GM12878 (cell line): ENCODE measurements around the gene EBP. TPM values are rescaled to one million over a fixed set of nuclear protein-coding genes. Genes with fewer than 3 reads are reported as not detected.

Source experiments
- ATAC-seq: fragments of 200-7000 bp; cut with Tn5 transposase; 3 replicates; pipeline ENCODE4 v1.9.1; 2020; ENCODE audit warnings: mild to moderate bottlenecking, moderate library complexity
- BruUV-seq: library from RNA; stranded (reverse); fragments of 400-500 nt; replicated peaks from 2 replicates; lab custom pipeline; 2021; lab: Mats Ljungman, UMichigan
- CTCF ChIA-PET: fragments of 300-600 bp; sonication (Branson Sonifier 250); formaldehyde crosslinking; extraction: SDS; loops from one replicate; lab custom pipeline; 2021; ENCODE audit warnings: inconsistent platforms; lab: Yijun Ruan, JAX
- POLR2A ChIA-PET: fragments of 350-600 bp; formaldehyde crosslinking; extraction: SDS; loops from one replicate; lab custom pipeline; 2021; ENCODE audit warnings: inconsistent platforms; lab: Charles Lee
- RAD21 ChIA-PET: fragments of 300-600 bp; sonication (Branson Sonifier 250); formaldehyde crosslinking; loops from one replicate; lab custom pipeline; 2023; ENCODE audit warnings: antibody characterized with exemption; ENCODE audit not compliant: unreplicated experiment; lab: Charles Lee
- SMC1A ChIA-PET: fragments of 300-600 bp; sonication (Branson Sonifier 250); formaldehyde crosslinking; loops from one replicate; lab custom pipeline; 2023; ENCODE audit not compliant: unreplicated experiment, uncharacterized antibody; lab: Charles Lee
- DNase-seq: peaks from one replicate; pipeline ENCODE4 v3.0.0-alpha.2; 2011; ENCODE audit warnings: low read depth, low spot score
- FAIRE-seq: peaks from 3 replicates; lab custom pipeline; 2011; peaks lifted over from hg19 to GRCh38; lab: Jason Lieb, UNC
- H2AFZ ChIP-seq: 2 replicates; pipeline ENCODE4 v1.6.0; 2011; ENCODE audit warnings: low read depth, low read length, control low read depth; ENCODE audit not compliant: control insufficient read depth
- H3K27ac ChIP-seq: 2 replicates; pipeline ENCODE4 v1.5.1; 2011; ENCODE audit warnings: control low read depth; ENCODE audit not compliant: control insufficient read depth, insufficient read depth
- H3K27me3 ChIP-seq, 2 experiments: replicated peaks in 1 of 2; 2 replicates each; pipeline versions ENCODE4 v1.6.0 to v1.6.1; 2011; ENCODE audit warnings: low read length in 1 of 2; ENCODE audit not compliant: control insufficient read depth in 2 of 2, insufficient read depth in 2 of 2
- H3K36me3 ChIP-seq, 2 experiments: 2 replicates each; pipeline ENCODE4 v1.5.1; 2011; ENCODE audit warnings: low read length in 1 of 2; ENCODE audit not compliant: control insufficient read depth in 2 of 2, insufficient read depth in 2 of 2
- H3K4me1 ChIP-seq: 2 replicates; pipeline ENCODE4 v1.6.1; 2011; ENCODE audit warnings: mild to moderate bottlenecking, low read length, moderate library complexity, mixed read lengths; ENCODE audit not compliant: control insufficient read depth, insufficient read depth
- H3K4me2 ChIP-seq: 2 replicates; pipeline ENCODE4 v1.6.0; 2011; ENCODE audit warnings: control low read depth; ENCODE audit not compliant: control insufficient read depth, insufficient read depth
- H3K4me3 ChIP-seq: fragments of 200-600 bp; sonication (generic); 2 replicates; pipeline ENCODE4 v1.5.1; 2016
- H3K79me2 ChIP-seq: 2 replicates; pipeline ENCODE4 v1.6.0; 2011; ENCODE audit warnings: low read length; ENCODE audit not compliant: control insufficient read depth, insufficient read depth
- H3K9ac ChIP-seq: 2 replicates; pipeline ENCODE4 v1.8.0; 2011; ENCODE audit warnings: low read length, control low read depth, mixed read lengths; ENCODE audit not compliant: control insufficient read depth, insufficient read depth
- H3K9me3 ChIP-seq: replicated peaks from 3 replicates; pipeline ENCODE4 v1.5.1; 2011; ENCODE audit warnings: mild to moderate bottlenecking, low read length; ENCODE audit not compliant: control insufficient read depth, insufficient read depth
- H4K20me1 ChIP-seq: 2 replicates; pipeline ENCODE4 v1.6.0; 2011; ENCODE audit not compliant: control insufficient read depth, insufficient read depth
- ATF7 ChIP-seq: fragments of 450-650 bp; IDR thresholded peaks from 2 replicates; pipeline ENCODE4 v1.6.1; 2016; ENCODE audit warnings: low read depth, mild to moderate bottlenecking
- BHLHE40 ChIP-seq, 2 experiments: fragments of 450-650 bp in 1 of 2; IDR thresholded peaks; 2 replicates each; pipeline ENCODE4 v1.6.1; 2011 to 2017; ENCODE audit warnings: low read depth in 2 of 2, borderline replicate concordance in 1 of 2, improper control_type of control experiment in 1 of 2, low read length in 1 of 2, mild to moderate bottlenecking in 1 of 2
- BMI1 ChIP-seq: fragments of 450-650 bp; IDR thresholded peaks from 2 replicates; pipeline ENCODE4 v1.6.1; 2016; ENCODE audit warnings: mild to moderate bottlenecking, moderate library complexity, borderline replicate concordance
- CBX3 ChIP-seq: fragments of 200-600 bp; sonication (generic); IDR thresholded peaks from 2 replicates; pipeline ENCODE4 v1.6.1; 2016; ENCODE audit warnings: low read depth, borderline replicate concordance
- CEBPB ChIP-seq, 2 experiments: fragments of 150-350 bp in 1 of 2; IDR thresholded peaks; 2 replicates each; pipeline ENCODE4 v1.6.1; 2012 to 2014; ENCODE audit warnings: low read depth in 2 of 2, low read length in 2 of 2, borderline replicate concordance in 1 of 2, inconsistent platforms in 1 of 2
- CREB1 ChIP-seq: IDR thresholded peaks from 2 replicates; pipeline ENCODE4 v1.6.1; 2012; ENCODE audit warnings: low read depth, mild to moderate bottlenecking, inconsistent platforms
- CREM ChIP-seq: IDR thresholded peaks from 2 replicates; pipeline ENCODE4 v1.6.1; 2014; ENCODE audit warnings: antibody characterized with exemption, low read depth
- E2F4 ChIP-seq: IDR thresholded peaks from 2 replicates; pipeline ENCODE4 v1.6.1; 2012; ENCODE audit warnings: low read depth, low read length, improper control_type of control experiment
- FOXM1 ChIP-seq: IDR thresholded peaks from 2 replicates; pipeline ENCODE4 v1.6.1; 2012; ENCODE audit warnings: low read depth, mild to moderate bottlenecking, inconsistent platforms, low read length, moderate library complexity
- HDAC2 ChIP-seq: fragments of 200-600 bp; sonication (generic); IDR thresholded peaks from 2 replicates; pipeline ENCODE4 v1.6.1; 2017
- HDGF ChIP-seq: fragments of 450-650 bp; IDR thresholded peaks from 2 replicates; pipeline ENCODE4 v1.6.1; 2016; ENCODE audit warnings: antibody characterized with exemption
- IRF4 ChIP-seq: IDR thresholded peaks from 2 replicates; pipeline ENCODE4 v1.6.1; 2011; ENCODE audit warnings: low read depth, low read length
- MEF2A ChIP-seq: IDR thresholded peaks from 2 replicates; pipeline ENCODE4 v1.6.1; 2011; ENCODE audit warnings: low read depth, mild to moderate bottlenecking, low read length, moderate library complexity; ENCODE audit not compliant: insufficient read depth
- MLLT1 ChIP-seq: fragments of 450-650 bp; IDR thresholded peaks from 2 replicates; pipeline ENCODE4 v1.6.1; 2016; ENCODE audit warnings: mild to moderate bottlenecking
- MTA2 ChIP-seq: fragments of 450-650 bp; IDR thresholded peaks from 2 replicates; pipeline ENCODE4 v1.6.1; 2016; ENCODE audit warnings: low read depth, mild to moderate bottlenecking, moderate library complexity
- NBN ChIP-seq: fragments of 450-650 bp; IDR thresholded peaks from 2 replicates; pipeline ENCODE4 v1.6.1; 2016
- PAX8 ChIP-seq: fragments of 450-650 bp; IDR thresholded peaks from 2 replicates; pipeline ENCODE4 v1.6.1; 2017; ENCODE audit warnings: mild to moderate bottlenecking, moderate library complexity
- POLR2AphosphoS5 ChIP-seq: IDR thresholded peaks from 2 replicates; pipeline ENCODE4 v1.6.1; 2011; ENCODE audit warnings: mild to moderate bottlenecking, low read length, inconsistent platforms
- RBBP5 ChIP-seq: fragments of 200-600 bp; sonication (generic); conservative IDR thresholded peaks from 2 replicates; pipeline ENCODE4 v1.6.1; 2016
- SREBF2 ChIP-seq: IDR thresholded peaks from 2 replicates; pipeline ENCODE4 v1.6.1; 2012; ENCODE audit warnings: mild to moderate bottlenecking, low read length
- WRNIP1 ChIP-seq: IDR thresholded peaks from 2 replicates; pipeline ENCODE4 v1.6.1; 2011; ENCODE audit warnings: low read depth, low read length, improper control_type of control experiment, borderline replicate concordance
- YBX1 ChIP-seq: fragments of 450-650 bp; IDR thresholded peaks from 2 replicates; pipeline ENCODE4 v1.6.1; 2016; ENCODE audit warnings: antibody characterized with exemption
- ZNF24 ChIP-seq: fragments of 450-650 bp; IDR thresholded peaks from 2 replicates; pipeline ENCODE4 v1.6.1; 2017; ENCODE audit warnings: antibody characterized with exemption, mild to moderate bottlenecking
- WGBS: methylation state at CpG from one replicate; pipeline ENCODE4 v1.1.6; 2016; ENCODE audit warnings: low lambda C conversion rate; ENCODE audit not compliant: insufficient replicate concordance, insufficient coverage; ENCODE audit errors: missing lambda C conversion rate; 5-methylcytosine and 5-hydroxymethylcytosine counted together
- in situ Hi-C: fragments of 300-500 bp; cut with MboI; formaldehyde crosslinking; loops from 9 replicates; pipeline ENCODE4 v1.14.3; 2018; ENCODE audit warnings: mixed read lengths
- intact Hi-C: fragments of 100-400 bp; cut with micrococcal nuclease; formaldehyde crosslinking; loops from one replicate; pipeline ENCODE4 v1.14.2; 2022; ENCODE audit not compliant: unreplicated experiment
- polyA plus RNA-seq, 11 experiments: library from polyadenylated mRNA; depleted of rRNA in 4 of 11; unstranded in 6 of 11; stranded (reverse) in 5 of 11; fragments of >200 nt; fragmentation: Nextera tagmentation in 4 of 11; fragmentation: Illumina TruSeq in 1 of 11; extraction: Ambion mirVana in 4 of 11; extraction: Trizol in 1 of 11; gene quantifications; 1 replicate in 1 of 11; 2 replicates in 10 of 11; pipeline versions ENCODE4 v1.2.1 to v1.2.3, GENCODE V29; 2011 to 2016; ENCODE audit warnings: inconsistent platforms in 2 of 11, missing spikeins in 2 of 11, low read depth in 1 of 11
- total RNA-seq, 4 experiments: library from RNA; depleted of rRNA in 3 of 4; stranded (reverse); fragments of >200 nt in 3 of 4; fragmentation: Illumina TruSeq in 1 of 4; extraction: Trizol in 1 of 4; gene quantifications; 2 replicates each; pipeline versions ENCODE4 v1.2.1 to v1.2.3, GENCODE V29; 2013 to 2021
- TF ChIP-seq, protein P1 (sequence below): IDR thresholded peaks from 2 replicates; pipeline ENCODE4 v1.6.1; 2011; ENCODE audit warnings: low read depth, low read length, improper control_type of control experiment, borderline replicate concordance

EBP gene
- total and polyA plus RNA-seq, 10 of the 15 experiments (the other 5 are each of a cell fraction or from before 2014, with no cell fraction given), result 125 to 628 (median 180) TPM

GRCh38 chrX:48573690-48574269 is 52.2 kb downstream of the EBP start:
- peak overlapping the region; percentile 79 for H2AFZ ChIP-seq
- TF ChIP-seq WRNIP1 (no peak), HDGF (0 out of 2 replicates have a peak, but pooled peaks have one; percentile 35), CREM (0 out of 2 replicates have a peak, but pooled peaks have one; percentile 65), CBX3 (no peak), NBN (peak; percentile 71; the same call in 1 of the 2 replicates), BHLHE40 (IDR thresholded peaks at IDR 0.05; ENCODE audit: borderline replicate concordance in 1 of 2, low read depth in 2 of 2, low read length in 1 of 2) (0 out of 4 replicates have a peak, but pooled peaks of 1 of the 2 experiments have one; percentile 5), E2F4 (no peak), HDAC2 (no peak), CREB1 (peak; percentile 82; the same call in 1 of the 2 replicates), ATF7 (peak; percentile 51; the same call in 1 of the 2 replicates), MLLT1 (peak; percentile 80), SREBF2 (no peak), YBX1 (no peak), CEBPB (IDR thresholded peaks at IDR 0.05; ENCODE audit: borderline replicate concordance in 1 of 2, low read depth in 2 of 2, low read length in 2 of 2) (no peak), ZNF24 (no peak), POLR2AphosphoS5 (no peak), PAX8 (no peak), RBBP5 (no peak), MTA2 (no peak), BMI1 (no peak), FOXM1 (no peak), MEF2A (no peak), IRF4 (no peak)
- TF ChIP-seq, protein P1, sequence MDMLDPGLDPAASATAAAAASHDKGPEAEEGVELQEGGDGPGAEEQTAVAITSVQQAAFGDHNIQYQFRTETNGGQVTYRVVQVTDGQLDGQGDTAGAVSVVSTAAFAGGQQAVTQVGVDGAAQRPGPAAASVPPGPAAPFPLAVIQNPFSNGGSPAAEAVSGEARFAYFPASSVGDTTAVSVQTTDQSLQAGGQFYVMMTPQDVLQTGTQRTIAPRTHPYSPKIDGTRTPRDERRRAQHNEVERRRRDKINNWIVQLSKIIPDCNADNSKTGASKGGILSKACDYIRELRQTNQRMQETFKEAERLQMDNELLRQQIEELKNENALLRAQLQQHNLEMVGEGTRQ, result no peak

More at GRCh38 chrX:48573690-48574269, 52.2 kb downstream of the EBP start:
- ATAC-seq, result peak; percentile 1
- ChIA-PET SMC1A (no interaction called here), CTCF (interaction anchor here (3.2 kb wide), 1 partner anchor 100 kb away, joined by 19 read pairs; no protein-coding TSS in a partner anchor), RAD21 (interaction anchor here (1.4 to 1.6 kb wide), 3 partner anchors 52 to 470 kb away, joined by 3 to 5 read pairs (median 5); partner anchors contain the start of gene EBP), POLR2A (interaction anchor here (0.6 to 1.7 kb wide), 6 partner anchors 23 to 99 kb away, joined by 3 to 10 read pairs (median 4); partner anchors contain the start of genes EBP, TBC1D25 and WDR13)
- no peak for FAIRE-seq
- H3K36me3 ChIP-seq, result peaks cover 1 to 15% of the 10 kb centered on the region in 2 experiments
- H3K27me3 ChIP-seq, result no peaks in the 10 kb centered on the region
- H3K9ac ChIP-seq, result peak overlapping the region; percentile 94
- no peaks in the 10 kb centered on the region; the same call in 2 of the 3 replicates for H3K9me3 ChIP-seq
- H3K4me3 ChIP-seq, result peak overlapping the region; percentile 63
- DNase-seq, result no peak
- no peaks in the 10 kb centered on the region for H4K20me1 ChIP-seq
- BruUV-seq, result TSS peak; percentile 96
- in situ Hi-C loops (no loop called here), intact Hi-C loops (loop anchor here (1.0 to 2.0 kb wide), 2 partner anchors 34 to 99 kb away; partner anchors contain the start of gene TBC1D25)
- WGBS, result 61% methylated on average over 19 of the region's 19 CpGs
- H3K4me2 ChIP-seq, result peak overlapping the region; percentile 90
- H3K4me1 ChIP-seq, result peaks cover 12% of the 10 kb centered on the region
- H3K27ac ChIP-seq, result peak overlapping the region; percentile 91
- H3K79me2 ChIP-seq, result peaks cover 24% of the 10 kb centered on the region
